ENCODE data around the gene NEU2.

NEU2 gene

DNA sequence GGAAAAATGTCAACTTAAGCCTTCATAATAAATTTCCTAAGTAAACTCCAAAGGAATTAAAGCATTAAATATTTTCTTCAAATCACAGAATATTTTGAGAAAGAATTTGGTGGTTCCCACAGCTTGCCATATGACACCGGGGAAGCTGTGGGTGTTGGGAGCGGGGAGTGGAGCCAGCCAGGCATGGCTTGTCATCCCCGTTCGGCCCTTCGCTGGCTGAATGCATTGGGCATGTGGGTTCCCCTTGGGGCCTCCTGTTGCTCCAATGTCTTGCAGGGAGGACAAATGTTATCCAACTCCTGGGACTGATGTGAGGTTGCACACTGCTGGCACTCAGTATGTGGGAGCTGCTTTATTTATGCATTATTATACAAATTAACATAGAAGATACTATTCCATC is 38.0 kb upstream of the NEU2 start:
- no peak for DNase-seq (ENCODE audit: low read depth in 2 of 2)

DNA sequence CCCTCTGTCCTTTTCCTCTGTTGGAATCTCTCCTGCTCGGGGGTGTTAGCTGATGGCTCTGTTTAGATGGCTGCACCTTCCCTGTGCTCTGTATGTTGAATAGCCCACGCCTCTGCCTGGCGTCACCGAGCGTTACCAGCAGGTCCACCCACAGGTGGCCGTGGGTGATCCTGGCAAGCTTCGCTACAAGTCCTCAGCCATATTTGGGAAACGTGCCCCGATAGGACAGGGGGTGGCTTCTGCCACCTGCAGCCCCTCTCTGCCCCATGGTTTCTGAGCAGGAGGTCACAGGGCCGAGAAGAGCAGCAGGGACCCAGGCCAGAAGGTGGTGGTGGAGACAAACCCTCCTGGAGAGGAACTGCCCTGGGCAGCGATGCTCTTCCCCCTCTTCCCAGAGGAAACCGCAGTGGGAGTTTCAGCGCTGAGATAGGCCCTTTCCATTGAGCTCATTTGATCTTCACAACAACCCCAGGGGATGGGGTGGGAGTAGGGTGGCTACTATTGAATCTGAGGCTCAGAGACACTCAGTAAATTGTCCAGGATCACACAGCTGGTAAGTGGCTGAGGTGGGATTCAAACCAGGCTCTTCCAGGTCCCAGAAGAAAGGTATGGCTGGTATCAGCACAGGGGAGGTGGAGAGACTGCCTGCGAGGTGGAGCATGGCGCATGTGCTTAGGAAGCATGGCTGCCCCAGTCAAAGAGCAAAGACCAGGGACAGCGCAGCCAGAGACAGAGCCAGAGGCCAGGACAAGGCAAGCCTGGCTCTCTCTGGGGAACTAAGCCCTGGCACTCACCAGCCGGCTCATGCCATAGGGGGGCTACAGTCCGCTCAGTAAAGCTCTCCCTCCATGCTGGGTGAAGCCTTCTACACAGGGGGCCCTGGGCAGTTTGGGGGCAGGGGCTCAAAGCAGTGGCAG is 34.5 kb upstream of the NEU2 start:
- DNase-seq (ENCODE audit: low read depth in 2 of 2): no peak
- H3K4me3 ChIP-seq (replicated peaks in 1 of 2; ENCODE audit: low read depth in 2 of 2, low read length in 2 of 2): no peak overlapping the region
- TF ChIP-seq, protein P1, sequence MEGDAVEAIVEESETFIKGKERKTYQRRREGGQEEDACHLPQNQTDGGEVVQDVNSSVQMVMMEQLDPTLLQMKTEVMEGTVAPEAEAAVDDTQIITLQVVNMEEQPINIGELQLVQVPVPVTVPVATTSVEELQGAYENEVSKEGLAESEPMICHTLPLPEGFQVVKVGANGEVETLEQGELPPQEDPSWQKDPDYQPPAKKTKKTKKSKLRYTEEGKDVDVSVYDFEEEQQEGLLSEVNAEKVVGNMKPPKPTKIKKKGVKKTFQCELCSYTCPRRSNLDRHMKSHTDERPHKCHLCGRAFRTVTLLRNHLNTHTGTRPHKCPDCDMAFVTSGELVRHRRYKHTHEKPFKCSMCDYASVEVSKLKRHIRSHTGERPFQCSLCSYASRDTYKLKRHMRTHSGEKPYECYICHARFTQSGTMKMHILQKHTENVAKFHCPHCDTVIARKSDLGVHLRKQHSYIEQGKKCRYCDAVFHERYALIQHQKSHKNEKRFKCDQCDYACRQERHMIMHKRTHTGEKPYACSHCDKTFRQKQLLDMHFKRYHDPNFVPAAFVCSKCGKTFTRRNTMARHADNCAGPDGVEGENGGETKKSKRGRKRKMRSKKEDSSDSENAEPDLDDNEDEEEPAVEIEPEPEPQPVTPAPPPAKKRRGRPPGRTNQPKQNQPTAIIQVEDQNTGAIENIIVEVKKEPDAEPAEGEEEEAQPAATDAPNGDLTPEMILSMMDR (IDR thresholded peaks at IDR 0.05; ENCODE audit: low read depth, low read length): no peak

More for the DNA sequence above, 38.0 kb upstream of the NEU2 start:
- TF ChIP-seq, protein P1 (IDR thresholded peaks at IDR 0.05; ENCODE audit: low read depth, low read length): no peak
- H3K4me3 ChIP-seq (replicated peaks in 1 of 2; ENCODE audit: low read depth in 2 of 2, low read length in 2 of 2): no peak overlapping the region

DNA sequence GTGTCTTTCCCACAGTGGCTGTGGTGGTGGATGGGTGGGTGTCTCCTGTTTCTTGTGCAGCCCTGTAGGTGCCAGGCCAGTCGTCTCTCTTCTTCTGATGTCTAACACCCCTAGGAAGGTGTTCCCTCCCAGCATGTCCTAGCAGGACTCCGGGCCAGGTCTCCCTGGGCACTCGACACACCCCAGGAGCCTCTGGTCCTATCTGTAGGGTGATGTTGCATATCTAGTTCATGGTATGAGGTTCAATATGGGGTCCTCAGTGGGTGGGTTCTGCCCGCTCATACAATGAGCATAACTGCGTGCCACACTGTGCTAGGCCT is 33.8 kb upstream of the NEU2 start:
- DNase-seq (ENCODE audit: low read depth in 2 of 2): no peak
- H3K4me3 ChIP-seq (replicated peaks in 1 of 2; ENCODE audit: low read depth in 2 of 2, low read length in 2 of 2): no peak overlapping the region
- TF ChIP-seq, protein P1 (IDR thresholded peaks at IDR 0.05; ENCODE audit: low read depth, low read length): no peak

DNA sequence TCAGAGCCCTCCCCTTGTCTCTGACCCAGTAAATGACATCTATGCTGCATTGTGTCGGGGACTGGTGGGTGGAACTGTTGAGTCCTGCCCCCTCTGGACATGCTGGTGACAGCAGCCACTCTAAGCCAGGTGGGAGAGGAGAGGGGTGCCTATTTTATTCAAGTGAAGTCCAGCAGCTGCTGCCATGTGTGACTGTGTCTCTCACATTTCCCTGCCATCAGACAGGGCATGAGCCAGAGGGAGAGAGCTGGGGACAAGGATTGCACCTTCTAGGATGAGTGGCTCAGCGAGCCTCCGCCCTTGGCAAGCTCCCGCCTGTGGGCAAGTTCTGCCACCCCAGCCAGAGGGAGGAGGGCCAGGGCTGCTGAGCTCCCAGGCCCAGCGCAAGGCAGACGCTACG is 33.1 kb upstream of the NEU2 start:
- TF ChIP-seq, protein P1 (IDR thresholded peaks at IDR 0.05; ENCODE audit: low read depth, low read length): no peak
- DNase-seq (ENCODE audit: low read depth in 2 of 2): no peak
- H3K4me3 ChIP-seq (replicated peaks in 1 of 2; ENCODE audit: low read depth in 2 of 2, low read length in 2 of 2): no peak overlapping the region

DNA sequence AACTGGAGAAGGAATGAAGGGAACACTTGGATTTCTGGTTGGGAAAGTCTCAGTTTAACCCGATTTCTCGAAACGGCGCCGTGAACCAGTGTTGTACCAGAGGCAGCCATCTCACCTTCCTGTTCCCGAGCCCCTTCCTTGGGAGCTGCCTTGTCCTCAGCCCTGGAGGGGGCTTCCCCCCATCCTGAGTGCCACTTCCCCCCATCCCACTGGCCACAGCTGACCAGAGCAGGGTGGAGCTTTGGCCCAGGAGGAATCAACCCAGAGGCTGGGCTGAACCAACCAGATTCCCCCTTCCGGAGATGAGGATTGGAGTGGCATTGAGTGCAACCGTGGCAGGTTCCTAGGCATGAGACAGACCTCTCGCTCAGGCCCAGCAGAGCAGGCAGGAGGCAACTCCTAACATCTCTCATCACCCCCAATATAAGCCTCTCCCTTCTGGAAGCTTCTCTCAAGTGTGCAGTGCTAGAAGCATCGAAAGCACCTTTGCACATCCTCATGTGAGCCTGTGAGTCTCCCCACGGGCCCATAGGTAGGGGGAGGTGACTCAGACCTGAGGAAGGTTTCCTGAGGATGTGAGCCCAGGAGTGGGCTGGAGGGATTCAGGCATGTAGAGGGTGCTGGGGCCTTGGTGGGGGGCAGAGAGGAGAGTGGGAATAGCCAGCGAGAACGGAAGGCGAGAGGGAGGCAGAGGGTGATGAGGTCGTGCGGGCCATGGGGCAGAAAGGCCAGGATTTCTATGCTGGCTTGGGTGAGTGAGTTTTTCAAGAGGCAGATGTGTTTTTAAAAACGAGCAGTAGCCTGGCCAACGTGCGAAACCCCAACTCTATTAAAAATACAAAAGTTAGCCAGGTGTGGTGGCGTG is 31.4 kb upstream of the NEU2 start:
- H3K4me3 ChIP-seq (replicated peaks in 1 of 2; ENCODE audit: low read depth in 2 of 2, low read length in 2 of 2): no peak overlapping the region
- TF ChIP-seq, protein P1 (IDR thresholded peaks at IDR 0.05; ENCODE audit: low read depth, low read length): no peak
- DNase-seq (ENCODE audit: low read depth in 2 of 2): no peak

DNA sequence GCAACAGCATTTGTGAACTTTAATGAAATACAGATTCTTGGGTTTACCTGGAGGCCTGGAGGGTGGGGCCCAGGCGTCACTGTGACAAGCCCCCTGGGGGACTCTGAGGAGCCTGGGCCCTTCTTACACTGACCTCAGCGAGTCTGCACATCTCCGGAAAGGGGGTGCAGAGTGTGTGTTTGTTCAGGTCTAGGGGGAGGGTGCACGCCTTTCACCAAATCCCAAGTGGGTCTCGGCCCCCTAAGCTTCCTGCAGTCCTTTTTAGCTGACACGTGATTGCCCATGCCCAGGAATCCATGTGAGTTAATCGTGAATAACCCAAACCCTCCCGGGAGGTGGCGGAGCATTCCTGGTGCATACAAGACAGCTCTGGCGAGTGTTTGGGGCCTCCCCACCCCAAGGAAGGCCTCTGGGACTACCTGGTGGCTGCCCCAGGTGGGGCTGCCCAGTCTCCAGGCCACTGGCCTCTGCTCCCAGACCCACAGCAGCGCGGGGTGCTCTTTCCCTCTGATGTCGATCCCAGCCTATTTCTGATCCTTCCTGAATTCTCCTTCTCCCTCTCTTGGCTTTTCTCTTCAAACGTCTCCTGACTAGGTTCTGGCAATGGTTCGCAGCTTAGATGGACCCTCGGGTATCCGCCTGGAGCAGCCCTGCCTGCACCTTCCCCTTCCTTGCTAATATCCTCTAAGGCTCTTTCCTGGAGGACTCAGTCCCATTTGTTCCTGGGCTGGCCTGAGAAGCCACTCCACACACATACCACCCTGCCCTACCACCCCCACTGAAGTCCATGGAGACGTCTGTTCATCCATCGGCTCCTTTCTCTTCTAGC is 29.4 kb upstream of the NEU2 start:
- H3K4me3 ChIP-seq (replicated peaks in 1 of 2; ENCODE audit: low read depth in 2 of 2, low read length in 2 of 2): no peak overlapping the region
- no peak for DNase-seq (ENCODE audit: low read depth in 2 of 2)
- TF ChIP-seq, protein P1 (IDR thresholded peaks at IDR 0.05; ENCODE audit: low read depth, low read length): no peak
